Measurements from ENCODE around the gene CGGBP1.

Gene CGGBP1, protein sequence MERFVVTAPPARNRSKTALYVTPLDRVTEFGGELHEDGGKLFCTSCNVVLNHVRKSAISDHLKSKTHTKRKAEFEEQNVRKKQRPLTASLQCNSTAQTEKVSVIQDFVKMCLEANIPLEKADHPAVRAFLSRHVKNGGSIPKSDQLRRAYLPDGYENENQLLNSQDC

GRCh38 chr3:88058581-88059379 lies at the start of gene CGGBP1, which contains the start of gene ZNF654:
Gene CGGBP1 (minus strand): TSS chr3:88059005. CDS start chr3:88055976, 3,029 bp downstream.
Gene ZNF654 (plus strand): TSS chr3:88059255. CDS start chr3:88059320, 65 bp downstream.
- peak; percentile 87 for FAIRE-seq
- DNase-seq (ENCODE audit: insufficient read length, low spot score), result peak; percentile 94

GRCh38 chr3:88105325-88105724 lies 46.5 kb upstream of the CGGBP1 start:
- DNase-seq (ENCODE audit: insufficient read length, low spot score), result no peak
- FAIRE-seq, result no peak

DNA sequence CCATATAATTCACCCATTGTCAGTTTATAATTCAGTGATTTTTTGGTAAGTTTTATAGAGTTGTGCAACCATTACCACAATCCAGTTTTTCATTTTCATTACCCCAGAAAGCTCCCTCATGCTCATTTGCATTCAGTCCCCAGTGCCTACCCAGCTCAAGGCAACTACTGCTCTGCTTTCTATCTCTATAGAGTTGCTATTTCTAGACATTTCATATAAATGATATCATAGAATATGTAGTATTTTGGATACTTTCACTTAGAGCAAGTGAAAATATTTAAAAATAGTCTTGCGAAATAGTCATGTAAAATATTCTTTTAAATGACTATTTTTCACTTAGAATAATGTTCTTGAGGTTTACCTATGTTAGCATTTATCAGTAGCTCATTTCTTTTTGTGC lies 42.3 kb upstream of the CGGBP1 start:
- FAIRE-seq (no peak), DNase-seq (ENCODE audit: insufficient read length, low spot score) (no peak)

DNA sequence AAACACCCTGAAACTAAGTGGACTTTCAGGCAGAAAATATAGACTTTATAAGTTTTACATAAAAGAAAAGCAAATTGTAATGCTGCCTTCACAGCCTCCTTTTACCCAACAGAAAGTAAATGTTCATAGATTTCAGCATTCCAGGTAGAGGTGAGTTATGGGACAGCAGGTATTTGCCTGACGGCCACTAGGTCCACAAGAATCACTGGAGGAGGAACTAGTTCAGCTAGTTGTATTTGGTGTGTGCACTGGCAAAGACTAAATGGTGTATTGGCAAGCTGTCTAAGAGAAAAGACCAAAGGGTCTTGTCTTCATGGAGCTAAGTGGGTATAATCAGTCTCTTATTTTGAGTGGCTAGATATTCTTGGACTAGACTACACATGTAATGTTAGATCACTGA lies 34.5 kb upstream of the CGGBP1 start:
- DNase-seq (ENCODE audit: insufficient read length, low spot score), result no peak
- no peak for FAIRE-seq

DNA sequence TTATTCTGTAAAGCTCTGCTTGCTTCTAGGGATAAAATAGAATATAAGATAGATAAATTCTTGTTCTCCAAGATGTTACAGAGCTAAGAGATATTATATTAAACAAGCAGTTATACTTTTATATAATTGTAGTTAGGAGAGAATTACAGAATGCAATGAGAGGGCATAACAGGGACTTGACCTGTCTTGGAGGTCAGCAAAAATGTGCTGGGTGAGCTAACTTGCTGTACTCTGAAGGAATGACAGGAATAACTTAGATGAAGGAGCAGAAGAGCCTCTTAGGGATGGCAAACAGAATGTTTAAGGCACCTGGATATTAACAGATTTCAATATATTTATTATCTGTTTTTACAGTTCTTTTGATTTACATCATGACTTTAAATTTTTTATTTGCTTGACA lies 33.5 kb upstream of the CGGBP1 start:
- FAIRE-seq (no peak), DNase-seq (ENCODE audit: insufficient read length, low spot score) (no peak)

DNA sequence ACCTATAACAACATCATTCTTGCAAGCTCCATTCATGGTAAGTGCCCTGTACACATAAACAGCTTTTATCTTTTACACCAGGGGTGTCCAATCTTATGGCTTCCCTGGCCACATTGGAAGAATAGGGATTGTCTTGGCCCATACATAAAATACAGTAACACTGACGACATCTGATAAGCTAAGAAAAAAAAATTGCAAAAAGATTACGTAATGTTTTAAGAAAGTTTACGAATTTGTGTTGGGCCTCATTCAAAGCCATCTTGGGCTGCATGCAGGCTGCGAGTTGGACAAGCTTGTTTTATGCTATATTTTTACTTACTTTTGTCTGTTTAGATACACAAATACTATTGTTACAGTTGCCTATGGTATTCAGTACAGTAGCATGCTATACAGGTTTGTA lies 31.9 kb upstream of the CGGBP1 start:
- peak; percentile 36 for FAIRE-seq
- DNase-seq (ENCODE audit: insufficient read length, low spot score), result no peak

GRCh38 chr3:88084097-88084501 lies 25.3 kb upstream of the CGGBP1 start:
- DNase-seq (ENCODE audit: insufficient read length, low spot score) (no peak), FAIRE-seq (no peak)

DNA sequence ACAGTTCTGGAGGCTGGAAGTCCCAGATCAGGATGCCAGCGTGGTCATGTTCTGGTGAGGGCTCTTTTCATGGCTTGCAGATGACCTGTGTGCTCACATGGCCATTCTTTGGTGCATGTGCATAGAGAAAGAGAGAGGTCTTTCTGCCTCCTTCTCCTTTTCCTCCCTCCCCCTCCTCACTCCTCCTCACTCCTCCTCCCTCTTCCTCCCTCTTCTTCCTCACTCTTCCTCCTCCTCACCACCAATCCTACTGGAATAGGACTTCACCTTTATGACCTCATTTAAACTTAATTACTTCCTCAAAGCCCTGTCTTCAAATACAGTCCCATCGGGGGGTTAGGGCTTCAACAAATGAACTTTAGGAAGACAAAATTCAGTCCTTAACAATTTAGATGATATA lies 24.0 kb upstream of the CGGBP1 start:
- no peak for FAIRE-seq
- DNase-seq (ENCODE audit: insufficient read length, low spot score), result no peak

- FAIRE-seq (no peak), DNase-seq (ENCODE audit: insufficient read length, low spot score) (no peak)
These were observed 20.1 kb upstream of the CGGBP1 start for GRCh38 chr3:88078932-88079331.

GRCh38 chr3:88076712-88077111 lies 17.9 kb upstream of the CGGBP1 start:
- FAIRE-seq (no peak), DNase-seq (ENCODE audit: insufficient read length, low spot score) (no peak)

- FAIRE-seq (no peak), DNase-seq (ENCODE audit: insufficient read length, low spot score) (no peak)
These were observed 16.7 kb upstream of the CGGBP1 start for GRCh38 chr3:88075497-88075896.

- FAIRE-seq, result no peak
These were observed 16.3 kb upstream of the CGGBP1 start for GRCh38 chr3:88075072-88075471.

GRCh38 chr3:88061746-88062145 lies 2.9 kb upstream of the CGGBP1 start:
- no peak for FAIRE-seq
- DNase-seq (ENCODE audit: insufficient read length, low spot score), result no peak

More at GRCh38 chr3:88075072-88075471, 16.3 kb upstream of the CGGBP1 start:
- DNase-seq (ENCODE audit: insufficient read length, low spot score), result no peak

GRCh38 chr3:88059380-88060170 lies 770 bp upstream of the CGGBP1 start:
- DNase-seq (ENCODE audit: insufficient read length, low spot score), result peak; percentile 11
- FAIRE-seq, result no peak

- DNase-seq (ENCODE audit: insufficient read length, low spot score) (peak; percentile 39), FAIRE-seq (no peak)
These were observed 562 bp downstream of the CGGBP1 start for GRCh38 chr3:88058306-88058580.

DNA sequence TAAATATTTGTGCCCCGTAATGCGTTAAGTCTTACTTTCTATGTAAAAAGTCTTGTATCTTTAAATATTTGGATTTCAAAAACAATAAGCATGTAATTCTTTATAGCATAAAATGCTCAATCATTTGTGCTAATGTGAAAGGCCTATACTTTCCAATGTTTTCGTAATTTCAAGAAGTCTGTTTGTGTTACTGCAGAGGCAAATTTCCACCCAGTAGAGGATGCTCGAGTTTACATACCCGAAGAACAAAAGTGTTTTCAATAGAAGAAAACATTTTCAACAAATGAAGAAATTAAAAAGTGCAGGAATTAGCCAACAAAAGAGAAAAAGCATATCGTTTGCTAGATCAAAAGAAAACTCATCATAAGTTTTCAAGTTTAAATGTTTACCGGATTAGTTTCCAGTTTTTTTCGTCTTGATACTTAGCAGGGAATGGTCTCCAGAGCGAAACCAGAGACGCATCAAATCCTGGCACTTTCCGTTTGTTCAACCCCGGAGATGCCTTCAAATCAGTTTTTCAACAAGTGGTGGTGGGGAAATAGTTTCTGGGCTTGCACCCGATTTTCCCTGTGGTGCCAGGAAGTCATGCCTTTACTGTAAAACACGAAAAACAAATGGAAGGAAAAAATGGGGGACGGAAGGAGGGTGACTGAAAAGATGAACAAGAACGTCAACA lies 1.0 kb downstream of the CGGBP1 start:
- FAIRE-seq (no peak), DNase-seq (ENCODE audit: insufficient read length, low spot score) (no peak)

- DNase-seq (ENCODE audit: insufficient read length, low spot score), result no peak
- no peak for FAIRE-seq
These were observed 12.0 kb downstream of the CGGBP1 start for GRCh38 chr3:88046766-88047165.

DNA sequence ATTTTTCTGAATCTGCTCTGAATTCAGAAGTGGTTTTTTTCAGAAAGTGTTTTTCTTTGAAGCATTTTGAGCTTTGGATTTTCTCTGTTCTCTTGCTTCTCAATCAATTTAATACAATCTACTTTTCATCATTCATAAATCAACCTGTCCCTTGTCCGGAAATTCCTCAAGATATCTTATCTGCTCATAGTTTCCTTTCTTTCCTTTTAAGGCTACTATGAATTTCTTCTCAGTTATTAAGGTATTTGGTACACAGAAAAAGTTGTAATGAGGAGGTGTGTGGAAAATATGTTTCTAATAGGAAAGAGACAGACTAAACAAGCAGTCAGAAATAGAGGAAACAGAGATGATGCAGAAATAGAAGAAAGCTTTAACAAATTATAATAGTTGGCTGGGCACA lies 14.4 kb downstream of the CGGBP1 start:
- no peak for DNase-seq (ENCODE audit: insufficient read length, low spot score)

GRCh38 chr3:88041005-88041404 lies 17.8 kb downstream of the CGGBP1 start:
- no peak for DNase-seq (ENCODE audit: insufficient read length, low spot score)
- FAIRE-seq, result no peak

More for the DNA sequence above, 14.4 kb downstream of the CGGBP1 start:
- FAIRE-seq, result no peak

GRCh38 chr3:88040529-88040928 lies 18.3 kb downstream of the CGGBP1 start:
- no peak for FAIRE-seq
- no peak for DNase-seq (ENCODE audit: insufficient read length, low spot score)

DNA sequence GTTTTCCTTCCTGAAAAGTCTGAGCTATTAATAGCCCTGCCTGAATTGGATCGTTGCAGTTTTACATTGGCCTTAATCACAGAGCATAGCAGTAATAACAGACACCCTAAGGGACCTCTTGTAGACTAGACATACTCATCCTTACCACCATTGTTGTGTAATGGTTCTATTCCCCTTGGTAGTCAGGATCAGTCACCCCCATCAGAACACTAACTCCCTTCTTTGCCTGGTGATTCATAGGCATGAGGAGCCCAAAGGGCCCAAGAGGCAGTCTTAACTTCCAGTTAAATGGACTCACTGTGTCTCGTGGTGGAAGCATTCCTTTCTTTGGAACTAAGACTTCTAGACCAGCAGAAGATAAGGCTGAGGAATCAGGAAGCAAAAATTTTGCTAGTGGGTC lies 20.2 kb downstream of the CGGBP1 start:
- DNase-seq (ENCODE audit: insufficient read length, low spot score) (no peak), FAIRE-seq (no peak)

All from HTR-8/SVneo (cell line).